GM10248 (cell line): ENCODE measurements around the gene CFI.

Experiments
- CTCF ChIA-PET: fragments of 300-600 bp; sonication (Branson Sonifier 250); formaldehyde crosslinking; extraction: SDS; loops from one replicate; lab custom pipeline; 2021; ENCODE audit warnings: antibody characterized with exemption; lab: Yijun Ruan, JAX
- POLR2A ChIA-PET: fragments of 350-650 bp; sonication (Branson Sonifier 250); formaldehyde crosslinking; extraction: SDS; loops from one replicate; lab custom pipeline; 2020; ENCODE audit warnings: antibody characterized with exemption; lab: Yijun Ruan, JAX
- DNase-seq: peaks from one replicate; pipeline ENCODE4 v3.0.0; 2012; ENCODE audit errors: extremely low spot score
- CTCF ChIP-seq: IDR thresholded peaks from 2 replicates; pipeline ENCODE4 v1.5.1; 2012; ENCODE audit warnings: mild to moderate bottlenecking, low read depth; ENCODE audit errors: extremely low read depth, missing control alignments, control extremely low read depth

The CFI gene

GRCh38 chr4:109816894-109817293 lies 15.1 kb upstream of the CFI start:
- CTCF ChIA-PET = interaction anchor here (0.7 to 4.5 kb wide), 5 partner anchors 9 to 699 kb away, joined by 3 to 24 read pairs (median 5); partner anchors contain the start of genes CASP6, RRH and SEC24B
- TF ChIP-seq CTCF = no peak
- DNase-seq = no peak
- POLR2A ChIA-PET = no interaction called here

GRCh38 chr4:109816082-109816442 lies 14.3 kb upstream of the CFI start:
- POLR2A ChIA-PET = no interaction called here
- DNase-seq = peak; percentile 13
- CTCF ChIA-PET = interaction anchor here (1.5 to 4.5 kb wide), 3 partner anchors 10 to 700 kb away, joined by 3 to 24 read pairs (median 13); partner anchors contain the start of gene SEC24B
- TF ChIP-seq CTCF = no peak

- DNase-seq = peak; percentile 93
- POLR2A ChIA-PET = no interaction called here
- CTCF ChIA-PET = interaction anchor here (3.4 to 4.5 kb wide), 2 partner anchors 10 to 383 kb away, joined by 13 to 24 read pairs; partner anchors contain the start of gene SEC24B
- TF ChIP-seq CTCF = no peak
These were observed 13.6 kb upstream of the CFI start, which contains the start of gene GAR1 for GRCh38 chr4:109815151-109816081. Gene GAR1, plus strand, starts transcription at chr4:109815762. Its CDS starts 403 bp downstream, at chr4:109816165.

GRCh38 chr4:109811707-109812106 lies 9.9 kb upstream of the CFI start:
- TF ChIP-seq CTCF = no peak
- CTCF ChIA-PET = no interaction called here
- POLR2A ChIA-PET = no interaction called here
- no peak for DNase-seq

GRCh38 chr4:109810552-109811387 lies 9.0 kb upstream of the CFI start:
- TF ChIP-seq CTCF = no peak
- CTCF ChIA-PET = no interaction called here
- POLR2A ChIA-PET = interaction anchor here (0.8 kb wide), 1 partner anchor 250 kb away, joined by 3 read pairs; no protein-coding TSS in a partner anchor
- no peak for DNase-seq

GRCh38 chr4:109809655-109810054 lies 7.9 kb upstream of the CFI start:
- CTCF ChIA-PET = interaction anchor here (1.5 kb wide), 1 partner anchor 10 kb away, joined by 4 read pairs; no protein-coding TSS in a partner anchor
- no peak for DNase-seq
- no peak for TF ChIP-seq CTCF
- POLR2A ChIA-PET = no interaction called here
